ENCODE data around the gene CNBP. TPM values are rescaled to one million over a fixed set of nuclear protein-coding genes. Genes with fewer than 3 reads are reported as not detected.
"Not testable (repeated sequence)": the region's sequence is repeated elsewhere in the genome, so short reads cannot be mapped to it uniquely, and the experiment has no call there.

The CNBP gene
- 328 TPM for polyA plus RNA-seq (2012; ENCODE audit: missing spikeins)

DNA sequence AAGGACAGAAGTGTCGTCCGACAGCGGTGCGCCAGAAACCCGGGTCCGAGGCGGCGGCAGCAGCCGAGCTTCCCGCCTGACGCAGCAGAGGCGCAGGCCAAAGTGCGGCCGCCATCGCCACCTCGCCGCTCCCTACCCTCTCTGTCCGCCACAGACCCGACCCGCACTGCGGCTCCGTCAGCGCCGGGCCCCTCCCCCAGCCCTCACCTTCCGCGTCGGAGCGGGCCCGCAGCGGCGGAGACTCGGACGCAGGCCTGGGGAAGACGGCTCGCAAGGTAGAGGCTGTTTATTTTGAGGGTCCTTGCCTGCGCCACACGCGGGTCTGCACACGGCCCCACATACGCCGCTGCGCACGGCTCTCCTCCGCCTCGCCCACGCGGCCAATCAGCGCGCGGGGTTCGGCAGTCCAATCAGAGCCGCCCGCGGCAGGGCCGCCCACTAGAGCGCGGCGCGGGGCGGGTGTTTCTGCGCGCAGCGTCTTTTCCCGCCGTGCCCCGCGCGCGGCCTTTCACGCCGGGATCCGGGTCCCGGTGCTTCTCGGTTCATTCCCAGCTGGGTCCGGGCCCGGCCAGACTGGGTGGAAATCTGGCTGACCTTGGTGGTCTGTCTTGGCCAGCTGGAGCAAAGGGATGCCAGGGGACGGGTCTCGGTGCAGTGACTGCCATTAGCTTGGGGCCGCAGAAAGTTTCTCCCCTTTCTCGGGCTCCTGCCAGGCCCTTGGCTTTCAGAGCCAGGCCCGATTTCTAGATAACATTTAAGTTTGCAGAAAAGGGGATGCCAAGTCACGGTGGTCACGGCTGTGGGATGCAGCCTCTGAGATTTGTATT, at the start of gene CNBP:
TSS of gene CNBP (minus strand) at position 328 of the 827 bp plus-strand sequence. CDS start 12,139 bp downstream, outside the sequence.
- peak; percentile 96 for FAIRE-seq
- TF ChIP-seq TAF1 (IDR thresholded peaks at IDR 0.05; ENCODE audit: borderline replicate concordance, low read depth, low read length) (peak; percentile 88), POLR2A (IDR thresholded peaks at IDR 0.05; ENCODE audit: low read depth, low read length) (peak; percentile 95), POLR2AphosphoS5 (IDR thresholded peaks at IDR 0.05; ENCODE audit: low read depth, low read length) (peak; percentile 91)

DNA sequence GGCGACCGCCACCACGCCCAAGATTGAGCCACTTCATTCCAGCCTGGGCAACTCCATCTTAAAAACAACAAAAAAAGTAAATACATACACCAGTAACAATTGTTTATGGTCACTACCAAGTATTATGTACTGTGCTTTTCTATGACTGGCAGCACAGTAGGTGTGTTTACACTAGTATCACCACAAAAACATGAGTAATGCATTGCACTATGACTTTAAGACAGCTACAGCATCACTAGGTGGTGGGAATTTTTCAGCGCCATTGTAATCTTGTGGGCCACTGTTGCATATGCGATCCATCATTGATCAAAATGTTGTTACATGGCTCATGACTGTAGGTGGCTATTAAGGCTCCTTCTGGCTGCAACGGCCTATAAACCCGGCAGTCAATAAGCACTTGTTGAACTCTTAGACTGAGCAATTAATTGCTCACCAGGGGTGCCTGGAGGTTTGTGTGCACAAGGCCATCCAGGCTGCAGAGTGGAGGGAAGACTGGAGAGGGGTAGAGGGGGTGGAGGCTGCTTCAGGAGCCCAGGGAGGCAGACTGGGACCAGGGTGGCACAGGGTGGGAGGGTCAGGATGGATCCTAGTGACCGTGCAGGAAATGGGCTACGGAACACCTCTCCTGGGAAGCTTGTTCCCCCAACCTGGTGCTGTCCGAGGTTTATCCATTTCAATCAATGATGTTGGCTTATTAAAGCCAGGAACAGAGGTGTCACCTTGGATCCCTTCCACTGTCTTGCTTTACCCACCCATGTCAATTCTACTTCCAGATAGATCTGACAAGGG, 47.8 kb upstream of the CNBP start:
- no peak for DNase-seq (ENCODE audit: insufficient read length)
- no peak for FAIRE-seq

More for the DNA sequence above, at the start of gene CNBP:
- peak; percentile 95 for DNase-seq (ENCODE audit: insufficient read length)

DNA sequence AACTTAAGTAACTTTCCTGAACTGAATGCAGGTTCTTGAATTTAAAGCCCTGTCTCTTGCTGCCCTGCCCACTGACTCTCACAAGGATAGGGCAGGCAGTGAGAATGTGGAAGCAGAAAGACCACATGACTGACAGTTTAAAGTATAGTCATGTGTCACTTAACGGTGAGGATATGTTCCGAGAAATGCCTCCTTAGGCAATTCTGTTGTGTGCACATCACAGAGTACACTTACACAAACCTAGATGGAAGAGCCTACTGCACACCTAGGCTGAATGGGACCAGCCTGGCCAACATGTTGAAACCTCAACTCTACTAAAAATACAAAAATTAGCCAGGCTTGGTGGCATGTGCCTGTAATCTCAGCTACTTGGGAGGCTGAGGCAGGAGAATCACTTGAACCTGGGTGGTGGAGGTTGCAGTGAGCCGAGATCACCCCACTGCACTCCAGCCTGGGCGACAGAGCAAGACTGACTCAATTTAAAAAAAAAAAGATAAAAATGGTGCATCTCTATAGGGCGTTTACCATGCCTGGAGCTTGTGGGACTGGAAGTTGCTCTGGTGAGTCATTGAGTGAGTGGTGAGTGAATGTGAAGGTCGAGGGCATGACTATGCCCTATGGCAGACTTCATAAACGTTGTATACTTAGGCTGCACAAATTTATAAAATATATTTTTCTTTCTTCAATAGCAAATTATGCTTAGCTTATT, 46.8 kb upstream of the CNBP start:
- TF ChIP-seq TAF1 (IDR thresholded peaks at IDR 0.05; ENCODE audit: borderline replicate concordance, low read depth, low read length) (no peak), POLR2A (IDR thresholded peaks at IDR 0.05; ENCODE audit: low read depth, low read length) (no peak), POLR2AphosphoS5 (IDR thresholded peaks at IDR 0.05; ENCODE audit: low read depth, low read length) (no peak)
- FAIRE-seq (no peak), DNase-seq (ENCODE audit: insufficient read length) (no peak)

More for the DNA sequence above, 47.8 kb upstream of the CNBP start:
- TF ChIP-seq TAF1 (IDR thresholded peaks at IDR 0.05; ENCODE audit: borderline replicate concordance, low read depth, low read length): no peak
- no peak for TF ChIP-seq POLR2AphosphoS5 (IDR thresholded peaks at IDR 0.05; ENCODE audit: low read depth, low read length)
- TF ChIP-seq POLR2A (IDR thresholded peaks at IDR 0.05; ENCODE audit: low read depth, low read length): no peak

GRCh38 chr3:129228891-129229585, 45.3 kb upstream of the CNBP start:
- FAIRE-seq: no peak
- no peak for TF ChIP-seq POLR2A (IDR thresholded peaks at IDR 0.05; ENCODE audit: low read depth, low read length)
- TF ChIP-seq TAF1 (IDR thresholded peaks at IDR 0.05; ENCODE audit: borderline replicate concordance, low read depth, low read length): no peak
- TF ChIP-seq POLR2AphosphoS5 (IDR thresholded peaks at IDR 0.05; ENCODE audit: low read depth, low read length): no peak
- DNase-seq (ENCODE audit: insufficient read length): no peak

DNA sequence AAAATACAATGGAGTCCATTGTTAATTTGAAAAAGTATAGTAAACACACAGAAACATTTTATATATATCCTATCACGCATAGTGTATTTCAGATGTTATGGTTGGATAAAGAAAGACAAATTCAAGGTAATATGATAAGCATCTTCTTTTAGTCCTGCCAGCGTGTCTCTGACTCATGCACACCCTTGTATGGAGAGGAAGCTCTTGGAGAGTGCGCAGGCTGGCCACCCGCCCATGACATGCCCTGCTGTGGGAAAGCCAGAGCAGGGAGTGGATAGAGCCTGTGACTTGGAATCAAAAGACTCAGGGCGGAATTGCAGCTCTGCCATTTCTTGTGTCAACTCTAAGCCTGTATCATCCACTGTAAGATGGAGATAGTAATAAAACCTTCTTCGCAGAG, 42.7 kb upstream of the CNBP start:
- DNase-seq (ENCODE audit: insufficient read length) (no peak), FAIRE-seq (no peak)
- TF ChIP-seq POLR2AphosphoS5 (IDR thresholded peaks at IDR 0.05; ENCODE audit: low read depth, low read length) (no peak), TAF1 (IDR thresholded peaks at IDR 0.05; ENCODE audit: borderline replicate concordance, low read depth, low read length) (no peak), POLR2A (IDR thresholded peaks at IDR 0.05; ENCODE audit: low read depth, low read length) (no peak)

- DNase-seq (ENCODE audit: insufficient read length): no peak
- no peak for FAIRE-seq
- TF ChIP-seq TAF1 (IDR thresholded peaks at IDR 0.05; ENCODE audit: borderline replicate concordance, low read depth, low read length) (no peak), POLR2AphosphoS5 (IDR thresholded peaks at IDR 0.05; ENCODE audit: low read depth, low read length) (no peak), POLR2A (IDR thresholded peaks at IDR 0.05; ENCODE audit: low read depth, low read length) (no peak)
These were observed 41.3 kb upstream of the CNBP start for GRCh38 chr3:129224984-129225393.

GRCh38 chr3:129224387-129224786, 40.7 kb upstream of the CNBP start:
- DNase-seq (ENCODE audit: insufficient read length); FAIRE-seq: not testable (repeated sequence)

- TF ChIP-seq POLR2A (IDR thresholded peaks at IDR 0.05; ENCODE audit: low read depth, low read length) (no peak), POLR2AphosphoS5 (IDR thresholded peaks at IDR 0.05; ENCODE audit: low read depth, low read length) (no peak)
These were observed 35.0 kb upstream of the CNBP start for GRCh38 chr3:129218742-129219141.

DNA sequence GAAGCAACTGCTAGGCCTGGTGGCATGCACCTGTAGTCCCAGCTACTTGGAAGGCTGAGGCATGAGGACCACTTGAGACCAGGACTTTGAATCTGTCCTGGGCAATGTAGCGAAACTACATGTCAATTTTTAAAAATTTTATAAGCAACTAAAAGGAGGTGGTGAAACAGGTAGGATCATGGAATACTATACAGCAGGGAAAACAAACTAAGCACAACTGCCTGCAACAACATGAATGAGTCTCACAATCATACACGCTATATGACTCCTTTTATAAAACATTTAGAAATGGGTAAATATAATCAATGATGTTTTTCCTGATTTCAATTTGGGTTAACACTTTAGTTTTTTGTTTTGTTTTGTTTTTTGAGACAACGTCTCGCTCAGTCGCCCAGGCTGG, 29.5 kb upstream of the CNBP start:
- no peak for FAIRE-seq
- DNase-seq (ENCODE audit: insufficient read length): no peak
- TF ChIP-seq TAF1 (IDR thresholded peaks at IDR 0.05; ENCODE audit: borderline replicate concordance, low read depth, low read length) (no peak), POLR2A (IDR thresholded peaks at IDR 0.05; ENCODE audit: low read depth, low read length) (no peak), POLR2AphosphoS5 (IDR thresholded peaks at IDR 0.05; ENCODE audit: low read depth, low read length) (no peak)

More at GRCh38 chr3:129218742-129219141, 35.0 kb upstream of the CNBP start:
- no peak for DNase-seq (ENCODE audit: insufficient read length)
- FAIRE-seq: no peak

GRCh38 chr3:129211772-129212171, 28.1 kb upstream of the CNBP start:
- DNase-seq (ENCODE audit: insufficient read length) (no peak), FAIRE-seq (no peak)
- TF ChIP-seq POLR2A (IDR thresholded peaks at IDR 0.05; ENCODE audit: low read depth, low read length) (no peak), POLR2AphosphoS5 (IDR thresholded peaks at IDR 0.05; ENCODE audit: low read depth, low read length) (no peak), TAF1 (IDR thresholded peaks at IDR 0.05; ENCODE audit: borderline replicate concordance, low read depth, low read length) (no peak)

GRCh38 chr3:129211345-129211744, 27.6 kb upstream of the CNBP start:
- FAIRE-seq (no peak), DNase-seq (ENCODE audit: insufficient read length) (no peak)

More at GRCh38 chr3:129211345-129211744, 27.6 kb upstream of the CNBP start:
- no peak for TF ChIP-seq POLR2A (IDR thresholded peaks at IDR 0.05; ENCODE audit: low read depth, low read length)
- no peak for TF ChIP-seq TAF1 (IDR thresholded peaks at IDR 0.05; ENCODE audit: borderline replicate concordance, low read depth, low read length)
- no peak for TF ChIP-seq POLR2AphosphoS5 (IDR thresholded peaks at IDR 0.05; ENCODE audit: low read depth, low read length)
